ENCODE measurements around the gene NMT2. TPM values are rescaled to one million over a fixed set of nuclear protein-coding genes. Genes with fewer than 3 reads are reported as not detected.

The NMT2 gene
- polyA plus RNA-seq, 1 donor from 2014 or later: 24.6 TPM

GRCh38 chr10:15168786-15169554 is 477 bp upstream of the NMT2 start:
- Histone ChIP-seq H3K9ac (ENCODE audit: low read length) (no peak overlapping the region), H3K4me2 (ENCODE audit: low read length) (no peak overlapping the region), H3K9me2 (ENCODE audit: insufficient read depth, low read length) (no peaks in the 10 kb centered on the region), H3F3A (ENCODE audit: insufficient read depth, low read length, poor library complexity, severe bottlenecking) (no peaks in the 10 kb centered on the region), H3K27ac (ENCODE audit: low read length) (no peak overlapping the region), H3K4me3 (ENCODE audit: low read length) (peak overlapping the region; percentile 59), H3K36me3 (ENCODE audit: insufficient read depth, low read length) (no peaks in the 10 kb centered on the region), H2AFZ (ENCODE audit: low read depth, low read length) (no peak overlapping the region), H3K27me3 (ENCODE audit: insufficient read depth, low read depth, low read length) (no peaks in the 10 kb centered on the region), H4K20me1 (ENCODE audit: insufficient read depth) (no peaks in the 10 kb centered on the region), H3K9me3 (ENCODE audit: low read length) (no peaks in the 10 kb centered on the region), H3K79me2 (replicated peaks; ENCODE audit: insufficient read depth, low read length) (peaks cover 8% of the 10 kb centered on the region)
- TF ChIP-seq SMC3 (conservative IDR thresholded peaks at IDR 0.05; ENCODE audit: poor library complexity) (no peak), MXI1 (conservative IDR thresholded peaks at IDR 0.05; ENCODE audit: poor library complexity, severe bottlenecking) (no peak), EZH2 (IDR thresholded peaks at IDR 0.05; ENCODE audit: borderline replicate concordance, insufficient read depth, low read length, poor library complexity, severe bottlenecking) (no peak)

DNA sequence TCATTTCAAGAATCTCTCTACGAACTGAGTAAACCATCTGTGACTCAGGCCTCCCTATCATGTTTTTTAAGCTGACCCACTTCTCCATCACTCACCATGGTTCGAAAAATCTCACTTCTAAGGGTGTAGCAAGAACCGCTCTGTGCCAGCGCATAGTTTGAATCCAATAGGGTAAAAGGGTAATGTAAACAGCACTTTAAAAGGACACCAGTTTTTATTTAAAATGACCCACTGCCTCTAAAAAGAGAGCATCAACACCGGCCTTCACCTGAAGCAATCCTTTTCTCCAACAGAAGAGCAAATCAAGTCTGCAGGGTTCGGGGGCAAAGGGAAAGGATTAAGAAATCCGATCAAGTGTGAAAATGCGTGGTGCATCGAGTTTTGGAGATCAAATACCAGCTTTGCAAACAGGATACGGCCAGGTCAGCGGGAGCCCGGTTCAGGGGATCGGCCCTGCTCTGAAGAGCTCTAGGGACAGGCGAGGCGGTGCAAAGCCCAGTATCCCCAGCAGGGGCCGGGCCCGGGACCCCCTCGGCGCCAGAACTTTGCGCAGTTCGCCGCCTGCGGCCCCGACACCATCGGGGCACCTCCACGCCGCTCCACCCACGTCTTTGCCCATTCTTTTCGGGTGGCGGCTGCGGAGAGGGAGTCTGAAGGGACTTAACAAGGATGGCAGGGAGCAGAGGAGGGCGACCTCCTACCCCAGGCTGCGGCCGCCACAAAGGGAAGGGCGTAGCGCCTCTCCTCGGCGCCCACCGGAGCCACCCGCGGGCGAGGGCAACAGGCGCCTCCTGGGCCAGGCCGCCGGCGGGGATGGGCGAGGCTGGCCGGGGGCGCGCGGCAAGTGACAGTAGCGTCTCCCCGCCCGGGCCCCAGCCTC is 842 bp downstream of the NMT2 start:
- H3K4me3 ChIP-seq (ENCODE audit: low read length): peak overlapping the region; percentile 95

GRCh38 chr10:15166325-15166724 is 2.2 kb downstream of the NMT2 start:
- Histone ChIP-seq H3K9ac (ENCODE audit: low read length) (peak overlapping the region; percentile 11), H2AFZ (ENCODE audit: low read depth, low read length) (no peak overlapping the region), H3F3A (ENCODE audit: insufficient read depth, low read length, poor library complexity, severe bottlenecking) (no peaks in the 10 kb centered on the region), H3K79me2 (replicated peaks; ENCODE audit: insufficient read depth, low read length) (peaks cover 11% of the 10 kb centered on the region), H3K27me3 (ENCODE audit: insufficient read depth, low read depth, low read length) (no peaks in the 10 kb centered on the region), H4K20me1 (ENCODE audit: insufficient read depth) (no peaks in the 10 kb centered on the region), H3K4me2 (ENCODE audit: low read length) (peak overlapping the region; percentile 97), H3K27ac (ENCODE audit: low read length) (no peak overlapping the region), H3K9me3 (ENCODE audit: low read length) (no peaks in the 10 kb centered on the region), H3K36me3 (ENCODE audit: insufficient read depth, low read length) (no peaks in the 10 kb centered on the region), H3K4me3 (ENCODE audit: low read length) (peak overlapping the region; percentile 95), H3K9me2 (ENCODE audit: insufficient read depth, low read length) (no peaks in the 10 kb centered on the region)
- no peak for TF ChIP-seq CTCF (IDR thresholded peaks at IDR 0.05; ENCODE audit: poor library complexity, severe bottlenecking)
- TF ChIP-seq TAF1 (IDR thresholded peaks at IDR 0.05; ENCODE audit: low read depth): no peak
- TF ChIP-seq EZH2 (IDR thresholded peaks at IDR 0.05; ENCODE audit: borderline replicate concordance, insufficient read depth, low read length, poor library complexity, severe bottlenecking): no peak
- TF ChIP-seq MXI1 (conservative IDR thresholded peaks at IDR 0.05; ENCODE audit: poor library complexity, severe bottlenecking): no peak
- TF ChIP-seq RAD21 (conservative IDR thresholded peaks at IDR 0.05): no peak
- TF ChIP-seq POLR2AphosphoS5 (IDR thresholded peaks at IDR 0.05): no peak
- TF ChIP-seq SMC3 (conservative IDR thresholded peaks at IDR 0.05; ENCODE audit: poor library complexity): no peak
- no peak for TF ChIP-seq EP300 (conservative IDR thresholded peaks at IDR 0.05; ENCODE audit: poor library complexity, severe bottlenecking)
- TF ChIP-seq, protein P1, sequence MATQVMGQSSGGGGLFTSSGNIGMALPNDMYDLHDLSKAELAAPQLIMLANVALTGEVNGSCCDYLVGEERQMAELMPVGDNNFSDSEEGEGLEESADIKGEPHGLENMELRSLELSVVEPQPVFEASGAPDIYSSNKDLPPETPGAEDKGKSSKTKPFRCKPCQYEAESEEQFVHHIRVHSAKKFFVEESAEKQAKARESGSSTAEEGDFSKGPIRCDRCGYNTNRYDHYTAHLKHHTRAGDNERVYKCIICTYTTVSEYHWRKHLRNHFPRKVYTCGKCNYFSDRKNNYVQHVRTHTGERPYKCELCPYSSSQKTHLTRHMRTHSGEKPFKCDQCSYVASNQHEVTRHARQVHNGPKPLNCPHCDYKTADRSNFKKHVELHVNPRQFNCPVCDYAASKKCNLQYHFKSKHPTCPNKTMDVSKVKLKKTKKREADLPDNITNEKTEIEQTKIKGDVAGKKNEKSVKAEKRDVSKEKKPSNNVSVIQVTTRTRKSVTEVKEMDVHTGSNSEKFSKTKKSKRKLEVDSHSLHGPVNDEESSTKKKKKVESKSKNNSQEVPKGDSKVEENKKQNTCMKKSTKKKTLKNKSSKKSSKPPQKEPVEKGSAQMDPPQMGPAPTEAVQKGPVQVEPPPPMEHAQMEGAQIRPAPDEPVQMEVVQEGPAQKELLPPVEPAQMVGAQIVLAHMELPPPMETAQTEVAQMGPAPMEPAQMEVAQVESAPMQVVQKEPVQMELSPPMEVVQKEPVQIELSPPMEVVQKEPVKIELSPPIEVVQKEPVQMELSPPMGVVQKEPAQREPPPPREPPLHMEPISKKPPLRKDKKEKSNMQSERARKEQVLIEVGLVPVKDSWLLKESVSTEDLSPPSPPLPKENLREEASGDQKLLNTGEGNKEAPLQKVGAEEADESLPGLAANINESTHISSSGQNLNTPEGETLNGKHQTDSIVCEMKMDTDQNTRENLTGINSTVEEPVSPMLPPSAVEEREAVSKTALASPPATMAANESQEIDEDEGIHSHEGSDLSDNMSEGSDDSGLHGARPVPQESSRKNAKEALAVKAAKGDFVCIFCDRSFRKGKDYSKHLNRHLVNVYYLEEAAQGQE (IDR thresholded peaks at IDR 0.05; ENCODE audit: borderline replicate concordance): no peak

More for the DNA sequence above, 842 bp downstream of the NMT2 start:
- H3K36me3 ChIP-seq (ENCODE audit: insufficient read depth, low read length): no peaks in the 10 kb centered on the region
- no peaks in the 10 kb centered on the region for H3K27me3 ChIP-seq (ENCODE audit: insufficient read depth, low read depth, low read length)
- H3K9me2 ChIP-seq (ENCODE audit: insufficient read depth, low read length): no peaks in the 10 kb centered on the region
- no peak overlapping the region for H3K27ac ChIP-seq (ENCODE audit: low read length)
- peaks cover 8% of the 10 kb centered on the region for H3K79me2 ChIP-seq (replicated peaks; ENCODE audit: insufficient read depth, low read length)
- H3F3A ChIP-seq (ENCODE audit: insufficient read depth, low read length, poor library complexity, severe bottlenecking): no peaks in the 10 kb centered on the region
- peak overlapping the region; percentile 74 for H3K9ac ChIP-seq (ENCODE audit: low read length)
- H3K9me3 ChIP-seq (ENCODE audit: low read length): no peaks in the 10 kb centered on the region
- peak; percentile 60 for TF ChIP-seq CTCF (IDR thresholded peaks at IDR 0.05; ENCODE audit: poor library complexity, severe bottlenecking)
- TF ChIP-seq EP300 (conservative IDR thresholded peaks at IDR 0.05; ENCODE audit: poor library complexity, severe bottlenecking): no peak
- no peaks in the 10 kb centered on the region for H4K20me1 ChIP-seq (ENCODE audit: insufficient read depth)
- peak overlapping the region; percentile 97 for H3K4me2 ChIP-seq (ENCODE audit: low read length)
- peak overlapping the region; percentile 18 for H2AFZ ChIP-seq (ENCODE audit: low read depth, low read length)
